SU-DHL-6 (cell line): ENCODE results near the gene PPP2R2C.

ENCODE experiments used
- H2AFZ ChIP-seq: fragments of 200-600 bp; sonication (generic); 2 replicates; pipeline ENCODE4 v1.6.1; 2014; ENCODE audit warnings: low read depth, mild to moderate bottlenecking, moderate library complexity, mixed read lengths, antibody characterized with exemption, low read length; ENCODE audit not compliant: severe bottlenecking
- H3F3A ChIP-seq: fragments of 200-600 bp; shearing (Covaris generic); 2 replicates; pipeline ENCODE4 v1.6.0; 2016; ENCODE audit warnings: antibody characterized with exemption, mild to moderate bottlenecking; ENCODE audit not compliant: insufficient read depth
- H3K27ac ChIP-seq: fragments of 200-600 bp; sonication (generic); 2 replicates; pipeline ENCODE4 v1.5.1; 2016; ENCODE audit warnings: low read depth, mild to moderate bottlenecking, low read length, moderate library complexity, mixed read lengths
- H3K27me3 ChIP-seq: fragments of 200-600 bp; sonication (generic), shearing (Covaris generic); 2 replicates; pipeline ENCODE4 v1.6.0; 2014; ENCODE audit warnings: mild to moderate bottlenecking, low read length
- H3K36me3 ChIP-seq: fragments of 200-600 bp; sonication (generic); 2 replicates; pipeline ENCODE4 v1.6.1; 2014; ENCODE audit warnings: mild to moderate bottlenecking, low read length, mixed read lengths
- H3K4me2 ChIP-seq: fragments of 300-600, 200-600 bp; shearing (Covaris generic), sonication (generic); 2 replicates; pipeline ENCODE4 v1.6.0; 2014; ENCODE audit warnings: low read length, low read depth, mild to moderate bottlenecking; ENCODE audit not compliant: poor library complexity, severe bottlenecking
- H3K4me3 ChIP-seq: fragments of 200-600 bp; sonication (generic); 2 replicates; pipeline ENCODE4 v1.5.1; 2014; ENCODE audit warnings: antibody characterized with exemption, low read length, mild to moderate bottlenecking, mixed read lengths; ENCODE audit not compliant: insufficient read depth, poor library complexity, severe bottlenecking
- H3K79me2 ChIP-seq: fragments of 200-600 bp; sonication (generic); 2 replicates; pipeline ENCODE4 v1.6.1; 2014; ENCODE audit warnings: mild to moderate bottlenecking, low read length, moderate library complexity; ENCODE audit not compliant: insufficient read depth
- H3K9ac ChIP-seq: fragments of 200-600 bp; sonication (generic); 2 replicates; pipeline ENCODE4 v1.7.0; 2014; ENCODE audit warnings: mild to moderate bottlenecking, low read length
- H3K9me2 ChIP-seq: fragments of 200-600 bp; sonication (generic); replicated peaks from 2 replicates; pipeline ENCODE4 v1.6.1; 2014; ENCODE audit warnings: low read length; ENCODE audit not compliant: insufficient read depth
- H3K9me3 ChIP-seq: fragments of 200-600 bp; sonication (generic); 2 replicates; pipeline ENCODE4 v1.6.1; 2014; ENCODE audit warnings: low read length, mixed read lengths; ENCODE audit not compliant: insufficient read depth
- H4K20me1 ChIP-seq: fragments of 200-600 bp; sonication (generic); 2 replicates; pipeline ENCODE4 v1.6.1; 2014; ENCODE audit warnings: low read depth, mild to moderate bottlenecking, antibody characterized with exemption, low read length, moderate library complexity, mixed read lengths
- CTCF ChIP-seq: fragments of 200-600 bp; sonication (generic); IDR thresholded peaks from one replicate; pipeline ENCODE4 v1.5.1; 2017; ENCODE audit warnings: antibody characterized with exemption, mild to moderate bottlenecking, low read length, moderate library complexity; ENCODE audit not compliant: insufficient read depth, poor library complexity, severe bottlenecking
- EZH2phosphoT487 ChIP-seq: fragments of 200-600 bp; sonication (generic), shearing (Covaris generic); conservative IDR thresholded peaks from 2 replicates; pipeline ENCODE4 v1.6.1; 2018; ENCODE audit warnings: mild to moderate bottlenecking, antibody characterized with exemption, low read length, moderate library complexity, mixed read lengths

The PPP2R2C gene

GRCh38 chr4:6308899-6309643 is 163.3 kb downstream of the PPP2R2C start:
- TF ChIP-seq CTCF = no peak
- no peak for TF ChIP-seq EZH2phosphoT487
- Histone ChIP-seq H3K4me3 (no peak overlapping the region), H3K9me3 (no peaks in the 10 kb centered on the region), H3K27me3 (no peaks in the 10 kb centered on the region), H3F3A (no peaks in the 10 kb centered on the region), H3K79me2 (no peaks in the 10 kb centered on the region), H3K9me2 (no peaks in the 10 kb centered on the region), H3K4me2 (no peak overlapping the region), H4K20me1 (no peaks in the 10 kb centered on the region), H3K9ac (no peak overlapping the region), H2AFZ (no peak overlapping the region), H3K27ac (no peak overlapping the region), H3K36me3 (no peaks in the 10 kb centered on the region)

- Histone ChIP-seq H3K27me3 (no peaks in the 10 kb centered on the region), H3K4me3 (no peak overlapping the region), H3K79me2 (no peaks in the 10 kb centered on the region), H3F3A (no peaks in the 10 kb centered on the region), H3K9me3 (no peaks in the 10 kb centered on the region), H3K4me2 (no peak overlapping the region), H4K20me1 (no peaks in the 10 kb centered on the region), H2AFZ (no peak overlapping the region), H3K36me3 (no peaks in the 10 kb centered on the region), H3K27ac (no peak overlapping the region), H3K9ac (no peak overlapping the region), H3K9me2 (no peaks in the 10 kb centered on the region)
- TF ChIP-seq EZH2phosphoT487 (no peak), CTCF (no peak)
Observed at GRCh38 chr4:6307891-6308290, 164.5 kb downstream of the PPP2R2C start.

GRCh38 chr4:6307230-6307629 is 165.2 kb downstream of the PPP2R2C start:
- Histone ChIP-seq H3K27ac (no peak overlapping the region), H3K4me3 (no peak overlapping the region), H3K79me2 (no peaks in the 10 kb centered on the region), H3K9ac (no peak overlapping the region), H2AFZ (no peak overlapping the region), H3F3A (no peaks in the 10 kb centered on the region), H3K4me2 (no peak overlapping the region), H4K20me1 (no peaks in the 10 kb centered on the region), H3K9me3 (no peaks in the 10 kb centered on the region), H3K36me3 (no peaks in the 10 kb centered on the region), H3K27me3 (no peaks in the 10 kb centered on the region), H3K9me2 (no peaks in the 10 kb centered on the region)
- TF ChIP-seq CTCF = no peak
- no peak for TF ChIP-seq EZH2phosphoT487
